Hepatocyte (in vitro differentiated cells): Measurements from ENCODE around the gene MGLL. TPM values are rescaled to one million over a fixed set of nuclear protein-coding genes. Genes with fewer than 3 reads are reported as not detected.

Source experiments
- DNase-seq: peaks from one replicate; pipeline ENCODE4 v3.0.0-alpha.2; 2016; ENCODE audit warnings: low spot score
- H2AFZ ChIP-seq: fragments of 200-600 bp; sonication (generic); 2 replicates; pipeline ENCODE4 v1.6.0; 2016; ENCODE audit warnings: antibody characterized with exemption, mild to moderate bottlenecking
- H3K27ac ChIP-seq: fragments of 200-600 bp; sonication (generic); 2 replicates; pipeline ENCODE4 v1.5.1; 2016; ENCODE audit warnings: mild to moderate bottlenecking
- H3K27me3 ChIP-seq: fragments of 200-600 bp; sonication (generic); 2 replicates; pipeline ENCODE4 v1.6.1; 2016
- H3K36me3 ChIP-seq: fragments of 200-600 bp; sonication (generic); replicated peaks from 2 replicates; pipeline ENCODE4 v1.5.1; 2016; ENCODE audit warnings: low read depth; ENCODE audit not compliant: insufficient read depth
- H3K4me1 ChIP-seq: fragments of 200-600 bp; sonication (generic); 2 replicates; pipeline ENCODE4 v1.5.1; 2016; ENCODE audit warnings: mild to moderate bottlenecking, moderate library complexity; ENCODE audit not compliant: insufficient read depth
- H3K4me2 ChIP-seq: fragments of 200-600 bp; sonication (generic); 2 replicates; pipeline ENCODE4 v1.6.0; 2016
- H3K4me3 ChIP-seq: fragments of 200-600 bp; sonication (generic); 2 replicates; pipeline ENCODE4 v1.5.1; 2016; ENCODE audit warnings: mild to moderate bottlenecking
- H3K79me2 ChIP-seq: fragments of 200-600 bp; sonication (generic); 2 replicates; pipeline ENCODE4 v1.6.0; 2017; ENCODE audit warnings: mild to moderate bottlenecking
- H3K9me2 ChIP-seq: fragments of 200-600 bp; sonication (generic); replicated peaks from 2 replicates; pipeline ENCODE4 v1.6.0; 2017; ENCODE audit warnings: mild to moderate bottlenecking; ENCODE audit not compliant: insufficient read depth
- H3K9me3 ChIP-seq: fragments of 200-600 bp; sonication (generic); 2 replicates; pipeline ENCODE4 v1.5.1; 2016; ENCODE audit warnings: low read depth, mild to moderate bottlenecking
- H4K20me1 ChIP-seq: fragments of 200-600 bp; sonication (generic); 2 replicates; pipeline ENCODE4 v1.6.0; 2016; ENCODE audit warnings: mild to moderate bottlenecking; ENCODE audit not compliant: insufficient read depth, poor library complexity, severe bottlenecking
- EZH2 ChIP-seq: fragments of 200-600 bp; sonication (generic); IDR thresholded peaks from 2 replicates; pipeline ENCODE4 v1.6.1; 2016; ENCODE audit warnings: antibody characterized with exemption, mild to moderate bottlenecking, borderline replicate concordance
- EZH2phosphoT487 ChIP-seq: fragments of 200-600 bp; sonication (generic); IDR thresholded peaks from one replicate; pipeline ENCODE4 v1.6.1; 2018; ENCODE audit warnings: antibody characterized with exemption, mild to moderate bottlenecking, low read depth, moderate library complexity; ENCODE audit not compliant: unreplicated experiment, severe bottlenecking
- WGBS: methylation state at CpG from one replicate; pipeline ENCODE4 v1.1.6; 2016; ENCODE audit warnings: low lambda C conversion rate; ENCODE audit errors: missing lambda C conversion rate; 5-methylcytosine and 5-hydroxymethylcytosine counted together
- polyA plus RNA-seq: library from polyadenylated mRNA; unstranded; fragments of >200 nt; fragmentation: Nextera tagmentation; extraction: Ambion mirVana; gene quantifications from 2 replicates; pipeline ENCODE4 v1.2.1, GENCODE V29; 2016
- total RNA-seq: library from RNA; depleted of rRNA; stranded (reverse); fragments of >200 nt; gene quantifications from 2 replicates; pipeline ENCODE4 v1.2.3, GENCODE V29; 2014
- TF ChIP-seq, protein P1 (sequence below): fragments of 200-600 bp; sonication (generic); IDR thresholded peaks from 2 replicates; pipeline ENCODE4 v1.5.1; 2016; ENCODE audit warnings: antibody characterized with exemption, mild to moderate bottlenecking; ENCODE audit not compliant: poor library complexity

MGLL gene
- total and polyA plus RNA-seq, 2 experiments from 2014 or later, result 7.3 to 21.4 TPM

DNA sequence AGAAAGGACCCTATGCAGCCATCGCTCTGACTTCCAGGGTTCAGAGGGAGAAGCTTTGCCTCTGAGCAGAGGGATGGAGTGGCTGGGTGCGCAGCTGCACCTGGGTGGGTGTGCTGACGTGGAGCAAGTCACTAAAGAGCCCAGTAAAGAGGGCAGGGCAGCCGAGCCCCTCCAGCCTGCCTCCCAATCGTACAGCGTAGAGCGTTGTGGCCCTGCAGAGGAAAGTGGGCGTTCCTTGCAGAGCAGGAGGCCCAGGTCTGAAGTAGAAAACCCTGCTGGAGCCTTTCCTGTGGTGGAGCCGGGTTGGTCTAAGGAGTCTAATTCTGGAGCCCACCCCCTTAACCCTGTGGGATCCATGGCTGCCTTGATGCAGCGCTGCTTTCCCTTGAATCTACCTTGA is 88.5 kb downstream of the MGLL start:
- no peaks in the 10 kb centered on the region for H3K9me2 ChIP-seq
- H3K27me3 ChIP-seq, result no peaks in the 10 kb centered on the region
- H3K4me1 ChIP-seq, result peaks cover 17% of the 10 kb centered on the region
- 93% methylated on average over 10 of the region's 10 CpGs for WGBS
- H4K20me1 ChIP-seq, result no peaks in the 10 kb centered on the region
- no peaks in the 10 kb centered on the region for H3K79me2 ChIP-seq
- DNase-seq, result no peak
- TF ChIP-seq EZH2phosphoT487, result no peak
- TF ChIP-seq EZH2, result no peak
- TF ChIP-seq, protein P1, sequence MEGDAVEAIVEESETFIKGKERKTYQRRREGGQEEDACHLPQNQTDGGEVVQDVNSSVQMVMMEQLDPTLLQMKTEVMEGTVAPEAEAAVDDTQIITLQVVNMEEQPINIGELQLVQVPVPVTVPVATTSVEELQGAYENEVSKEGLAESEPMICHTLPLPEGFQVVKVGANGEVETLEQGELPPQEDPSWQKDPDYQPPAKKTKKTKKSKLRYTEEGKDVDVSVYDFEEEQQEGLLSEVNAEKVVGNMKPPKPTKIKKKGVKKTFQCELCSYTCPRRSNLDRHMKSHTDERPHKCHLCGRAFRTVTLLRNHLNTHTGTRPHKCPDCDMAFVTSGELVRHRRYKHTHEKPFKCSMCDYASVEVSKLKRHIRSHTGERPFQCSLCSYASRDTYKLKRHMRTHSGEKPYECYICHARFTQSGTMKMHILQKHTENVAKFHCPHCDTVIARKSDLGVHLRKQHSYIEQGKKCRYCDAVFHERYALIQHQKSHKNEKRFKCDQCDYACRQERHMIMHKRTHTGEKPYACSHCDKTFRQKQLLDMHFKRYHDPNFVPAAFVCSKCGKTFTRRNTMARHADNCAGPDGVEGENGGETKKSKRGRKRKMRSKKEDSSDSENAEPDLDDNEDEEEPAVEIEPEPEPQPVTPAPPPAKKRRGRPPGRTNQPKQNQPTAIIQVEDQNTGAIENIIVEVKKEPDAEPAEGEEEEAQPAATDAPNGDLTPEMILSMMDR, result no peak
- no peak overlapping the region for H2AFZ ChIP-seq
- no peaks in the 10 kb centered on the region for H3K9me3 ChIP-seq
- H3K27ac ChIP-seq, result no peak overlapping the region
- H3K36me3 ChIP-seq, result no peaks in the 10 kb centered on the region
- H3K4me2 ChIP-seq, result no peak overlapping the region
- no peak overlapping the region for H3K4me3 ChIP-seq

DNA sequence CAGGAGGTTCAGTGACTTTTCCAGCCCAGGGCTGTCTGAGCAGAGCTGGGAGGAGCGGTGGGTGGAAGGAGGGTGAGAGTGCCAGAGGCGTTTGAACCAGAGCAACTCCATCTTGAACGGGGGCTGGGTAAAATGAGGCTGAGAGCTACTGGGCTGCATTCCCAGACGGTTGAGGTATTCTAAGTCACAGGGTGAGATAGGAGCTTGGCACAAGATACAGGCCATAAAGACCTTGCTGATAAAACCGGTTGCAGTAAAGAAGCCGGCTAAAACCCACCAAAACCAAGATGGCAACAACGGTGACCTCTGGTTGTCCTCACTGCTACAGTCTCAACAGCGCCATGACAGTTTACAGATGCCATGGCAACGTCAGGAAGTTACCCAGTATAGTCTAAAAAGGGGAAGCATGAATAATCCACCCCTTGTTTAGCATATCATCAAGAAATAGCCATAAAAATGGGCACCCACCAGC is 89.4 kb downstream of the MGLL start:
- no peaks in the 10 kb centered on the region for H3K27me3 ChIP-seq
- no peaks in the 10 kb centered on the region for H3K36me3 ChIP-seq
- no peak overlapping the region for H3K27ac ChIP-seq
- H3K79me2 ChIP-seq, result no peaks in the 10 kb centered on the region
- H3K4me3 ChIP-seq, result no peak overlapping the region
- 87% methylated on average over 9 of the region's 9 CpGs for WGBS
- H3K9me2 ChIP-seq, result no peaks in the 10 kb centered on the region
- H3K9me3 ChIP-seq, result no peaks in the 10 kb centered on the region
- DNase-seq, result no peak
- H3K4me1 ChIP-seq, result peaks cover 12% of the 10 kb centered on the region
- no peak overlapping the region for H3K4me2 ChIP-seq
- TF ChIP-seq EZH2 (no peak), EZH2phosphoT487 (no peak)
- TF ChIP-seq, protein P1, result no peak
- H4K20me1 ChIP-seq, result no peaks in the 10 kb centered on the region
- no peak overlapping the region for H2AFZ ChIP-seq

DNA sequence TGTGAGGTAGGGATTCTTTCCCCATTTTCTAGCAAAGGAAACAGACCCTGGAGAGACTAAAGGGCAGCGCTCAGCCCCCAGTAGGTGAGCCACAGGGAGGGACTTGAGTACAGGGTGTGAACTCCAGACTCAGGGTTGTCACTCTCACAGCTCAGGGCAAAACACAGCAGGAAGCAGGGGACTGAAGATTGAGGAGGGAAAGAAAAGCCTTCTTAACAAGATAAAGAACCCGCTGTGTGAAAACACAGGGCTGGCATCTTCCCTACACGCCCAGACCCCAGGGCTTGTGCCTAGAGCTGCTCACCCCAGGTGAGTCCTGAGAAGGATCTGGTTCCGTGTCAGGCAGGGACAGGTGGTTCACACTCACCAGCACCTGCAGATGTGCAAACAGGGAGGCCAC is 90.0 kb downstream of the MGLL start:
- DNase-seq, result no peak
- H3K9me3 ChIP-seq, result no peaks in the 10 kb centered on the region
- TF ChIP-seq, protein P1, result no peak
- TF ChIP-seq EZH2, result no peak
- TF ChIP-seq EZH2phosphoT487, result no peak
- H3K27ac ChIP-seq, result no peak overlapping the region
- H3K27me3 ChIP-seq, result no peaks in the 10 kb centered on the region
- H3K4me3 ChIP-seq, result no peak overlapping the region
- no peaks in the 10 kb centered on the region for H3K36me3 ChIP-seq
- no peaks in the 10 kb centered on the region for H3K79me2 ChIP-seq
- 66% methylated on average over 4 of the region's 4 CpGs for WGBS
- H3K4me1 ChIP-seq, result peaks cover 12% of the 10 kb centered on the region
- no peaks in the 10 kb centered on the region for H4K20me1 ChIP-seq
- no peak overlapping the region for H3K4me2 ChIP-seq
- no peaks in the 10 kb centered on the region for H3K9me2 ChIP-seq
- H2AFZ ChIP-seq, result no peak overlapping the region
